OCI-M2 (cell line): ENCODE data around the gene SYNDIG1.

Source experiments
- DNase-seq: peaks from one replicate; lab custom pipeline; 2025; ENCODE audit not compliant: unreplicated experiment; lab: John Stamatoyannopoulos, UW

Gene SYNDIG1

GRCh38 chr20:24519476-24519875 is 50.0 kb downstream of the SYNDIG1 start:
- DNase-seq = no peak

GRCh38 chr20:24521032-24521431 is 51.6 kb downstream of the SYNDIG1 start:
- no peak for DNase-seq

- DNase-seq = no peak
Measured at GRCh38 chr20:24522452-24523330, 53.3 kb downstream of the SYNDIG1 start.

GRCh38 chr20:24523661-24524060 is 54.2 kb downstream of the SYNDIG1 start:
- DNase-seq = no peak

- no peak for DNase-seq
Measured at GRCh38 chr20:24528583-24529368, 59.3 kb downstream of the SYNDIG1 start.

GRCh38 chr20:24529369-24529719 is 59.9 kb downstream of the SYNDIG1 start:
- no peak for DNase-seq

GRCh38 chr20:24530131-24530680 is 60.8 kb downstream of the SYNDIG1 start:
- DNase-seq = no peak

GRCh38 chr20:24531202-24531601 is 61.8 kb downstream of the SYNDIG1 start:
- DNase-seq = no peak

GRCh38 chr20:24531631-24532419 is 62.4 kb downstream of the SYNDIG1 start:
- DNase-seq = no peak

- DNase-seq = no peak
Measured at GRCh38 chr20:24533449-24533848, 64.0 kb downstream of the SYNDIG1 start.

- no peak for DNase-seq
Measured at GRCh38 chr20:24534282-24534681, 64.9 kb downstream of the SYNDIG1 start.

- no peak for DNase-seq
Measured at GRCh38 chr20:24535941-24536730, 66.7 kb downstream of the SYNDIG1 start.

GRCh38 chr20:24537210-24537609 is 67.8 kb downstream of the SYNDIG1 start:
- DNase-seq = no peak

- DNase-seq = no peak
Measured at GRCh38 chr20:24542721-24543120, 73.3 kb downstream of the SYNDIG1 start.

- no peak for DNase-seq
Measured at GRCh38 chr20:24543168-24543567, 73.7 kb downstream of the SYNDIG1 start.

GRCh38 chr20:24543741-24544140 is 74.3 kb downstream of the SYNDIG1 start:
- no peak for DNase-seq

GRCh38 chr20:24544371-24544770 is 74.9 kb downstream of the SYNDIG1 start:
- DNase-seq = no peak

- no peak for DNase-seq
Measured at GRCh38 chr20:24545168-24545567, 75.7 kb downstream of the SYNDIG1 start.

- DNase-seq = no peak
Measured at GRCh38 chr20:24546232-24546892, 76.9 kb downstream of the SYNDIG1 start.

- no peak for DNase-seq
Measured at GRCh38 chr20:24547967-24548366, 78.5 kb downstream of the SYNDIG1 start.
